ENCODE measurements around the gene PDHX.
A peak's percentile ranks its signal among the peaks of the same experiment; 100 is the strongest.

The PDHX gene

DNA sequence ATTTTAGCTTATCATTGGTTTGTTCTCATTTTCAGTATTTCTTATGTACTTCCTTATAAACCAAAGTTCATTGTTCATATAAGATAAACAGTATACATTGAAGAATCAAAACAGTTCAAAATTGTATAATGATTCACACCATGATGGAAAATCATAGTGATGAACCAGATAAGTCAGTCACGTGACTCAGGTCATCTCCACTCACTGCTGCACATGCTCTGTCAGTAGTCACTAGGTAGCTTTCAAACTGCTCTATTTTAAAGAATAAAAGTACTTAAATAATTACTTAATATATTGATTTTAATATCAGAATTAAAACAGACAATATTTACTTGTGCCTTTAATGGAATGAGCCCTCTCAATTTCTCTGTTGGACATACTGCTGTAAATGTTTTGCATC is 37.5 kb downstream of the PDHX start:
- no peak for DNase-seq

DNA sequence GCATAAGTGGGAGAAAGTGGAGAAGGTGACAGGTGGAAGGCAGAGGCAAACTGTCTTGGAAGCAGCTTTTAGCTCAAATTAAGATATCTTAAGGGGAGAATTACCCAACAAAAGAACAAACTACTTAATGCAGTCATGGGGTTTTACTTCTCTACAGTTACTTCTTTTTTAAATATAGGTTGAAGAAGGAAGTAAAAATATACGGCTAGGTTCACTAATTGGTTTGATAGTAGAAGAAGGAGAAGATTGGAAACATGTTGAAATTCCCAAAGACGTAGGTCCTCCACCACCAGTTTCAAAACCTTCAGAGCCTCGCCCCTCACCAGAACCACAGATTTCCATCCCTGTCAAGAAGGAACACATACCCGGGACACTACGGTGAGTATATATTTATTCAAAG is 40.8 kb downstream of the PDHX start:
- DNase-seq: no peak

DNA sequence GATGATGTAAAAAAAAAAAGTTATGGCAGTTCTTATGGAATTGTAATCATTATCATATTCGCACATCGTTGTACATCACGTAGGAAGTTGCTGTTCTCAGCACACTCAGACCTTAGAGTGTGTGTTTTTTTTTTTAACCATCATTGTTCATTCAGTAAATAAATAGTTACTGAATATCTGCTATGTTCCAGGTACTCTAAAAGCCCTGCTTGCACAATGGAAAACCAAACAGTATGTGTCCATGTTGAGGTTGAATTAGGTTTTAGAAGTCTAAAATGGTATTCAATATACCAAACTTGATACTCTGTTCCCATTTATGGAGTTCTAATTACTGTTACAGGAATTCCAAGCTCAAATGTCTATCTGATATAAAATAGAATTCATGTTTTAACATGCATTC is 41.2 kb downstream of the PDHX start:
- no peak for DNase-seq

DNA sequence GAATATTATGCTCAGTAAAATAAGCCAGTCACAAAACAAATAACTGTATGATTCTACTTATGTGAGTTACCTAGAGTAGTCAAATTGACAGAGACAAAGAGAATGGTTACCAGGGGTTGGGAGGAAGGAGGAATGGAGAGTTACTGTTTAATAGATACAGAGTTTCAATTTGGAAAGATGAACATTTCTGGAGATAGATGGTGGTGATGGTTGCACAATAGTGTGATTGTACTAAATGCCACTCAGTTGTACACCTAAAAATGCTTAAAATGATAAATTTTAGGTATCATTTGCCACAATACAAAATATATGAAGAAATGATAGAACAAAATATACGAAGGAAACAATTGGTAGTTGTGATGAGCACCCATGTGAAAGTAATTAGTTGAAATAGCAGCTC is 43.4 kb downstream of the PDHX start:
- DNase-seq: no peak

DNA sequence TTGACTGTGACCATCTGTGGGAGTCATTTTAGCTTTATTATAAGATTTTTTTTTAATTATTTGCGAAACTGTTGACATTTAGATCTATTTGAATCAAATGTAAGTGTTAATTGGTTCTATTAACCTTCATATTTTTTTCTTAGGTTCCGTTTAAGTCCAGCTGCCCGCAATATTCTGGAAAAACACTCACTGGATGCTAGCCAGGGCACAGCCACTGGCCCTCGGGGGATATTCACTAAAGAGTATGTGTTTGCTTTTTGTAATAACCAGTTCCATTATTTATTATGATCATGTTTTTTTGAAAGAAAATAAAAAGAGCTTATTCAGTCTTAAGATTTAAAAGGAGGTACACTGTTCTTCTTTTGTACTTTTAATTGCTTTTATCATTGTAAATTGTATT is 43.9 kb downstream of the PDHX start:
- peak in 15 of 56 donors; percentile 1 to 46 (median 3) for DNase-seq

DNA sequence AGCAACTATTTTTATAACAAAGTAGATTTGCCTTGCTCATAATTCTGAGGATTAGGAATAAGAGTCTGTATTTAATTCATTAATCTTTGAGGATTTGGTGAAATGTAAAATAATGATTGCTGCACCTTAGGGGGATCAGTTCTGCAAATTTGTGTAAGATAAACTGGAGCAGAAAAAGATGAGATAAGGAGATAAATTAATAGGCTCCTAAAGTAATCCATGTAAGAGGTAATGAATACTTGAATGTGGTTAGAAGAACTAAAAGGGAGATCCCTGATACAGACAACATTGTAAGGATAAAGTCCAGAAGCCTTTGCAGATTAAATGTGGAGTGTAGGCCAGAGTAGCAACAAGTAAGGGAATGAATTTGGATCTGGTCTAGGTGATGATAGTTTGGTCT is 45.6 kb downstream of the PDHX start:
- DNase-seq: no peak

DNA sequence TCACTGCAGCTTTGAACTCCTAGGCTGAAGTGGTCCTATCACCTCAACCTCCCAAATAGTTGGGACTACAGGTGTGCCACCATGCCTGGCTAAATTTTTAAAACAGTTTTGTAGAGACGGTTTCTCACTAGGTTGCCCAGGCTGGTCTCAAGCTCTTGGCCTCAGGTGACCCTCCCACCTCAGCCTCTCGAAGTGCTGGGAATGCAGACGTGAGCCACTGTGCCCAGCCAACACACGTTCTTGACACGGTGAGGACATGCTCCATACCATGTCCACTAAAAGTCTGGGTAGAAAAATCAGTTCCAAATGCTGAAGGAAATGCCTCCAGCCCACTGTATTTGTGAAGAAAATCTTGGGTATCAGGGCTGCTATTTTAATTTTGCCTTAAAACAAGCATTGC is 46.9 kb downstream of the PDHX start:
- DNase-seq: no peak

DNA sequence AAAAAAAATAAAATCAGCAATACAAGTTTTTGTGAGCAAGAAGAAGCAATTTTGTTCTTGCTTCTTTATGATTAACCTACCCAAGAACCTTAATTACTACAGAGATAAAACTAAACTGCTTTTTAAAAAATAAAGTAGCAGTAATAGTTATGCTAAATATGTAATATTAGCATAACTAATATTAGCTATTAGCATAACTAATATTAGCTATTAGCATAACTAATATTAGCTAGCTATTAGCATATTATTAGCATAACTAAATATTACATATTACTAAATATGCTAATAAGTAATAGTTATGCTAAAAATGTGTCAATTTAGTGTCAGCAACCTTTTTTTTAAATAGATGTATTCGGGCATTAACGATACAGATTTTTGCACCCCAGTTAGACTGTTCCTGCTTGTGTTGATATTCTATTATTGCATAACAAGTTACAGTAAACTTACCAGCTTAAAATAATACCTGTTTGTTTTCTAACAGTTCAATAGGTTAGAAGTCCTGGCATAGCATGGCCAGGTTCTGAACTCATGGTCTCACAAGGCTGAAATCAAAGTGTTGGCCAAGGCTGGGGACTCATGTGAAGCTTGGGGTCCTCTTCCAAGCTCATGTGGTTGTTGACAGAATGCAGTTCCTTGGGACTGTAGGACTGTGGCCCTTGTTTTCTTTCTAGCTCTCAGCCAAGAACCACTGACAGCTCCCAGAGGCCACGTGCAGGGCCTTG is 48.4 kb downstream of the PDHX start:
- DNase-seq: no peak

DNA sequence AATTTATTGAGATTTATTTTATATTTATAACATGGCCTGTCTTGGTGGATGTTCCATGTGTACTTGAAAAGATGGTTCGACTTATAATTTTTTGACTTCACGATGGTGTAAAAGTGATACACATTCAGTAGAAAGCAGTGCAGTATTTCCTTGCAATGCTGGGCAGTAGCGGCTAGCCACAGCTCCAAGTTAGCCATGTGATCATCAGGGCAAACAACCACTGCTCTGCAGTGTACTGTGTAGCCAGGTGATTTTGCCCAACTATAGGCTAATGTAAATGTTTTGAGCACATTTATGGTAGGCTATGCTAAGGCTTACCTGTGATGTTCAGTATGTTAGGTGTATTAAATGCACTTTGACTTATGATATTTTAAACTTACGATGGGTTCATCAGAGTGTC is 52.4 kb downstream of the PDHX start:
- no peak for DNase-seq

DNA sequence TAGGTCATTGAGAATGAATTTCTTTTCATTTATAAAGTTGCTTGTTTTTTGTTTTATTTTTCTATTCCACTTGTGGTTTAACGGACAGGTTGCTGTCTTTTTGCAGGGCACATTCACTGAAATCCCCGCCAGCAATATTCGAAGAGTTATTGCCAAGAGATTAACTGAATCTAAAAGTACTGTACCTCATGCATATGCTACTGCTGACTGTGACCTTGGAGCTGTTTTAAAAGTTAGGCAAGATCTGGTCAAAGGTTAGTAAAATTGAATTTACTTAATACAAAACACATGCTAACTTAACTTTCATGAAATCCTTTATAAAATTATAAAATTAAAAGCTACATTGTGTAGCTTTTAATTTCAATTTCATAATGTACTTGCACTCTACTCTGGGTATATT is 53.6 kb downstream of the PDHX start:
- no peak for DNase-seq

DNA sequence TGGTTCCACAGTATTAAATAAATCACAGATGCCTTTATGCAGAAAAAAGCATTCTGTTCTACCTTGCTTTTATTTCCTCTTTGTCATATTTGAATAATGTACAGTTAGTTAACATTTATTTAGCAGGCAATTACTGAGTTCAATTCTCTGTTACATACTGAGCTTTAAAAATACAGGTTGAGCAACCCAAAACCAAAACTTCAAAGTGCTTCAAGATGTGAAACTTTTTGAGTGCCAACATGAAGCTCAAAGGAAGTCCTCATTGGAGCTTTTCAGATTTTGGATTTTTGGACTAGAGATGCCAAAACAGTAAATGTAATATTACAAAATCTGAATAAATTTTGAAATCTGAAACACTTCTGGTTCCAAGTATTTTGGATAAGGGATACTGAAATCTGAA is 54.1 kb downstream of the PDHX start:
- no peak for DNase-seq

DNA sequence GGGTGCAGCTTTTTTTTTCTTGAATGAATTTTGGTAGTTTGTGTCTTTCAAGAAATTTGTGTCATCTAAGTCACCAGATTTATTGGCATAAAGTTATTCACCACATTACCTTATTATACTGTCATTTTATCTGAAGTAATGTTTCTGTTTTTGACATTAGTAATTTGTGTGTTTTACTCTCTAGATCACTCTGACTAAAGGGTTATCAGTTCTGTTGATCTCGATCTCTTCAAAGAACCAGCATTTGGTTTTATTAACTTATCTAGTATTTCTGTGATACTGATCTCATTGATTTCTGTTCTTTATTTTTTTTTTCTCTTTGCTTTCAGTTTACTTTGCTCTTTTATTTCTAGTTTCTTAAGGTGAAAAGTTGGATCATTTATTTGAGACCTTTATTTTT is 55.5 kb downstream of the PDHX start:
- no peak for DNase-seq

DNA sequence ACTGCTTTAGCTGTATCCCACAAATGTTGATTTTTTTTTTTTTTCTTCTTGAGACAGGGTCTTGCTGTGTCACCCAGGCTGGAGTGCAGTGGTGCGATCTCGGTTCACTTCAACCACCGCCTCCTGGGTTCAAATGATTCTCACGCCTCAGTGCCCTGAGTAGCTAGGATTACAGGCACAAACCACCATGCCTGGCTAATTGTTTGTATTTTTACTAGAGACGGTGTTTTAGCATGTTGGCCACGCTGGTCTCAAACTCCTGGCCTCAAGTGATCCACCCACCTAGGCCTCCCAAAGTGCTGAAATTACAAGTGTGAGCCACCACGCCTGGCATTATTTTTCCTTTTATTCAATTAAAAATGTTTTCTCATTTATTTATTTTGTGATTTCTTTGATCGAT is 55.9 kb downstream of the PDHX start:
- no peak for DNase-seq

DNA sequence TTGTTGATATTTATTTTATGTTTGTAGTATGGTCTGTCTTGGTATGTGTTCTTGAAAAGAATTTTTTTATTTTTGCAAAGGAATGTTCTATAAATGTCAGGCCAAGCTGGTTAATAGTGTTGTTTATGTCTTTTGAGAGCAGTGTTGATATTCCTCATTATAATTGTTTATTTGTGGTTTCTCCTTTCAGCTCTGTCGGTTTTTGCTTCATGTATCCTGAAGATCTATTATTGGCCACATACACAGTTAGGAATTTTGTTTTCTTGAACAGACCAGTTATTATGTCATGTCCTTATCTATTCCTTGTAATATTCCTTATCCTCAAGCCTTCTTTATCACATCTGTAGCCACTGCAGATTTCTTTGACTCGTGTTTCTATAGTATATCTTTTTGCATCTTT is 56.5 kb downstream of the PDHX start:
- no peak for DNase-seq

DNA sequence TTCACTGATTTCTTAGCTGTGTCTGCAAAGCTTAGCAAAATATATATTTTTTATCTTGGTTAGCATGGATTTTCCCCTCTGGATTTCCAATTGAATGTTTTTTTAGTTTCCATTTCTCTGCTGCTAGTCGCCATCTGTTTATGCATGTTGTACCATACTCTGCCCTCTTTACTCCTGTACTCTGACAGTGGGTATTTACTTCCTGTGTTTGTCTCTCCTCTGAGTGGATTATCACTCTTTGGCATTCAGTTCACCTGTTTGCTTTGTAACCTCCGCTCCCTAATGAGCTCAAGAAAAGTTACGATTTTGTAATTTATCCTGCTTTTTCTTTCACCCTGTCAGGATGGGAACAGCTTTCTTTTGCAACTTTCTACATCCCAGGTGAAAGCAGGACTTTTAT is 59.1 kb downstream of the PDHX start:
- DNase-seq: no peak

DNA sequence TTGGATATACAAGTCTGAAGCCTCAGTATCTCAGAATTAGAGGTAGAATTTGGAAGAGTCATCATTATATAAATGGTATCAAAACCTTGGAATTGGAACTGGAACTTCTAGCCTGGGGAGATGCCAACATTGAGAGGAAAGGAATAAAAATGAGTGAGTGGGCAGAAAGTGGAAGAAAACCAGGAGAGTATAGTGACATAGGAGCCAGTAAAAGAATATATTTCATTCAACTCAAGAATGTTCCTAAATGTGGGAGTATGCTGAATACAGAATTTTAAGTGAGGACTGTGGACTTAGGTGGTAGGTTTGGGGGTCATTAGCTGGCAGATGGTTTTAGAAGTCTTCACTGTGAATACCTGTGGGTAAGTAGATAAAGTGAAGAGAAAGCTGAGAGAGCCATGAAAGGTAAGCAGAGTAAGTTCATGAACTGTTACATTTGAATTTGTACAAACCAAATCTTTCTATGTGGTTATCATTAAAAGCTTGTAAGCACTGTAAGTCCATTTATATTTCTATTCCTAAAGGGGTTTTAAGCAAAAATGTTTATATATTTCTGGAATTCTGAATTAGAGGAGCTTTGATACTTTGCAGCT is 60.2 kb downstream of the PDHX start:
- no peak for DNase-seq

DNA sequence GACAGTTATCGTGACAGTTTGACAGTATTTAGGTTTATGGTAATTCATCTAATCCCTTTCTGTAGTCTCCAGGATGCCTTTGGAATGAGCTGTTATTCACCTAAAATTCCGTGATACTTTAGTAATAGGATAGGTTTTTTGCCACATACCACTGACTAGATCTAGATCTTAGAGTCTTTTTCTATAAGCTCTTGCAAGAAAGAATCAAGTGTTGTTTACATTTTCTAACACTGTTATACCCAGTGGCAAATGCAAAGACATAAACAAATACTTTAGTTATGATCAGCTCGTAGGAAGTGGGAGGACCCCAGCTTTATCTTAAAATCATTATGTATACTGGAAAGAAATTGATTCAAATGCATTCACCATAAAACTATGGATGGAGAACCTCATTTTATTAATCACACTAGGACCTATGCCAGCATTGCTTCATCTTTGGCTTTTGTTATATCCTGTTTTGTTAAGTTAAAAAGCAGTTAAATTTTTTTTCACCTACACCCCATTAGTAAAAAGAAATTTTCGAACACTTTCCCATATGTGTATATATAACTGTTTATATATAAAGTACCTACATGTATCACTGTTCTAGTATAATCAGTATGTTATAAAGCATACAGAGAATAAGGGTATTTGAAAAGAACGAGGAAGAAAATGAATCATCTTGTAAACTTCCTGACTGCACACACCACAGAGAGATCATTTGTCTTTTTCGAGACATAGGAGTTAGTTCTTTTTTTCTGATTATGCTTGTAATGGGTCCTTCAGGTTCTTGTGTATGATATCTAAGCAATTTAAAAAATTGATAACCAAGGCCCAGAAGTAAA is 60.9 kb downstream of the PDHX start:
- no peak for DNase-seq

DNA sequence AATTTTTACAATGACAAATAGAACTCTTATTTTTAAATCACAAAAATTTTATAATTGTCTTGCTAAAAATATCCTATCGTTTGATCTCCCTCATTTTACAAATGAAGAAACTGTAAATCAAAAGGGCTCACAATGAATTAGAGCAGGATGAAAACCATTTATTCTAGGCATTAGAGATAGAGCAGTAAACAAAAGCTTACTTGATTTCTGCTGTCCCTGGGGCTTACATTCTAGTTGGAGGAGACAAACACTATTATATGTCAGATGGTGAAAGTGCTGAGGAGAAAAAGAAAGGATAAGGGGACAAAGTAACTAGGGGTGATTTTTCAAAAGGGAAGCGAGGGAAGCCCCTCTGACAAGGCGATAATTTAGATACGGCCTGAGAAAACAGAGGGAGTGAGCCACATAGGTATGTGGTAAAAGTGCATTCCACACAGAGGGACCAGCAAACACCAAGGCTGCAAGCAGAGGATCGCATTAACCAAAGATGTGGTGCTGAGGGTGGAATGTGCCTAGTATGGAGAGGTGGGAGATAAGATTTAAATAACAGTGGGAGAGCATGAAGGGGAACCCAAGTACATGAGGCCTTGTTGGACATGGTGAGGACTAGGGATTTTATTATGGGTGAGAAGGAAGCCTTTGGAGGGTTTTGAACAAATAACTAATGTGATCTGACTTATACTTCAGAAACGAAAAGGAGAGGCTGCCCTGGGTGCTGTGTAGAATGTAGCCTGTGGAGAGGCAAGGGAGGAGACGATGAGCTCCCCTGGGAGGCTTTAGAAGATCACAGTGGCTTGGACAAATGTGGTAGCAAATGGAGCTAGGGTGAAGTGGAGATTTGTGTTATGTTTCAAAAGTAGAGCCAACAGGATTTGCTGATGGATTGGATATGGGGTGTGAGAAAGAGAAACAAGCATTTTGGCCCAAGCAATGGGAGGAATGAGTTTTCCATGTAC is 62.1 kb downstream of the PDHX start:
- no peak for DNase-seq

DNA sequence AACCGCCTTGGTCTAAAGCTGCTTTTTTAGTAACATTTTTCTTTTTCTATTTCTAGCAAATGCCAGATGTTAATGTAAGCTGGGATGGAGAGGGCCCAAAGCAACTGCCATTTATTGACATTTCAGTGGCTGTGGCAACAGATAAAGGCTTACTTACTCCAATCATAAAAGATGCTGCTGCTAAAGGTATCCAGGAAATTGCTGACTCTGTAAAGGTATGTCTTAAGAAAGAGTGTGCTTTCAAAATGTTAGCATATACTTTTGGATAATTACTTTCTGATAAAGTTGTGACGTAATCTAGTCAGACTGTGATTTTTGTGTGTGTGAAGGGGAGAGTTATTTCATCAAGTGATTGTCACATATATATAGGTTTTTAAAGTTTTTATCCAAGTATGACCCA is 68.1 kb downstream of the PDHX start:
- DNase-seq: no peak

DNA sequence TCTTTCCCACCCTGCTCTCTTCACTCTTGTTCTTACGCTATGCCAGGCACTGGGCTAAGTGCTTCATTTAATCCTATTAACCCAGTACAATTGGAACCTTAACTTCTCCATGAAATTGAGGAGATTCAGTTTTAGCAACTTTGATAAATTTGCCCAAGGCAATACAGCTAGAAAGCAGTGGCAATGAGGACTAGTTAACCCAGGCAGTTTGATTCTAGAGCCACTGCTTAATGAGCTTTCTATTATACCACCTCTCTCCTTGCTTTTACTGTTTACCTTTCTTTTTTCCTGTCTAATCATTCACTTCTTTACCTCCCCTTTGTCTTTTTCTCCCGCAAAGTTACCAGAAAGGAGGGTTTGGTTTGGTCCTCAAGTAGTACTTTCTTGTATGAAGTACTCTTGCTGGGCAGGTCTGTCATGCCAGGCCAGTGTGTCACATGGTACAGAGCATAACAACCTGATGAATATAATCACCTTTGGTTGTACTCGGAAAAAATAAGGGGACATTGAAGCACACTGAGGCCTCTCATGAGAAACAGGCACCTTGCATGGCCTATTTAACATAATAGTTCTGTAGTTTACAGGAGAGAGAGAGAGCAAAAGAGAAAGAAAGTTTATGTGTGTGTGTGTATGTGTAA is 70.6 kb downstream of the PDHX start:
- no peak for DNase-seq

DNA sequence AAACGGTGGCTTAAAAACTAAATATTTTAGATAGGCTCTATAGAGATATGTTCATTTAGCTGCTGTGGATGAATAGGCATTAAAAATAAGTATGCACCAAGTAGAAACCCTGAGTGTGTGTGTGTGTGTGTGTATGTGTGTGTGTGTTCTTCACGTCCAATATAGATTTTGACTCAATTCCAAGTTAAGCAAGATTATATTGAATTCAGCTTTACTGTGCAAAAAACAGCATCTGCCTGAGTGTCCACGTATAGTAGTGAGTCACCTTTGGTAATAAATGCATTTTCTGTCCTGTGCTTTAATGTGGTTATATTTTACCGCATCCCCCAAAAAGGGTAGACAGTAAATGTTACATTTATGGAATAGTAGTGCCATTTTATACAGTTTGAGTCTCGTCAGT is 71.2 kb downstream of the PDHX start:
- DNase-seq: no peak
